SU-DHL-6 (cell line): ENCODE results near the gene GSG1L2.

ENCODE experiments used
- EZH2phosphoT487 ChIP-seq: fragments of 200-600 bp; sonication (generic), shearing (Covaris generic); conservative IDR thresholded peaks from 2 replicates; pipeline ENCODE4 v1.6.1; 2018; ENCODE audit warnings: mild to moderate bottlenecking, antibody characterized with exemption, low read length, moderate library complexity, mixed read lengths
- TF ChIP-seq, protein P1 (sequence below): fragments of 200-600 bp; sonication (generic); IDR thresholded peaks from one replicate; pipeline ENCODE4 v1.5.1; 2017; ENCODE audit warnings: antibody characterized with exemption, mild to moderate bottlenecking, low read length, moderate library complexity; ENCODE audit not compliant: insufficient read depth, poor library complexity, severe bottlenecking

DNA sequence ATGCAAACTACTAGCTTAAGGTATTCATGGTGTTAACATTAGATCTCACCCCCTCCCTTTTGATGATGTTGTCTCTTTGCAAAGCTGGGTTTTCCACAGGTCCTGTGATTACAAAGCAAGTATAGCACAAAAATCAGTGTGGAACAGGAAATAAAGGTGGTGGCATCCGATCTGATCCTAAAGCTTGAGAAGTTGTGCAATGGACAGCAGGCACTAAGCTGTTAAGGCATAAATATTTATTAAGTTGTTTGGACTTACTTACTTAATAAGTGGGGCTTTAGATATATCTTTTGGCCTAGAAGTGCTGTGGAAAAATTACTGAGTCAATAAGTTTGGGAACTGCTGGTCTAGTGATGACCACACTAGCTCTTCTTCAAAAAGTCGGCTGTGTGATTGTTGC is 8.8 kb upstream of the GSG1L2 start:
- TF ChIP-seq, protein P1, sequence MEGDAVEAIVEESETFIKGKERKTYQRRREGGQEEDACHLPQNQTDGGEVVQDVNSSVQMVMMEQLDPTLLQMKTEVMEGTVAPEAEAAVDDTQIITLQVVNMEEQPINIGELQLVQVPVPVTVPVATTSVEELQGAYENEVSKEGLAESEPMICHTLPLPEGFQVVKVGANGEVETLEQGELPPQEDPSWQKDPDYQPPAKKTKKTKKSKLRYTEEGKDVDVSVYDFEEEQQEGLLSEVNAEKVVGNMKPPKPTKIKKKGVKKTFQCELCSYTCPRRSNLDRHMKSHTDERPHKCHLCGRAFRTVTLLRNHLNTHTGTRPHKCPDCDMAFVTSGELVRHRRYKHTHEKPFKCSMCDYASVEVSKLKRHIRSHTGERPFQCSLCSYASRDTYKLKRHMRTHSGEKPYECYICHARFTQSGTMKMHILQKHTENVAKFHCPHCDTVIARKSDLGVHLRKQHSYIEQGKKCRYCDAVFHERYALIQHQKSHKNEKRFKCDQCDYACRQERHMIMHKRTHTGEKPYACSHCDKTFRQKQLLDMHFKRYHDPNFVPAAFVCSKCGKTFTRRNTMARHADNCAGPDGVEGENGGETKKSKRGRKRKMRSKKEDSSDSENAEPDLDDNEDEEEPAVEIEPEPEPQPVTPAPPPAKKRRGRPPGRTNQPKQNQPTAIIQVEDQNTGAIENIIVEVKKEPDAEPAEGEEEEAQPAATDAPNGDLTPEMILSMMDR, result no peak
- TF ChIP-seq EZH2phosphoT487, result no peak
